ENCODE results near the gene ATL2. TPM values are rescaled to one million over a fixed set of nuclear protein-coding genes. Genes with fewer than 3 reads are reported as not detected.

ATL2 gene
- total RNA-seq, 1 experiment from 2014 or later = 66.8 TPM

- no peak for DNase-seq (ENCODE audit: low read depth)
Observed at GRCh38 chr2:38255211-38255610, 121.9 kb downstream of the ATL2 start.

DNA sequence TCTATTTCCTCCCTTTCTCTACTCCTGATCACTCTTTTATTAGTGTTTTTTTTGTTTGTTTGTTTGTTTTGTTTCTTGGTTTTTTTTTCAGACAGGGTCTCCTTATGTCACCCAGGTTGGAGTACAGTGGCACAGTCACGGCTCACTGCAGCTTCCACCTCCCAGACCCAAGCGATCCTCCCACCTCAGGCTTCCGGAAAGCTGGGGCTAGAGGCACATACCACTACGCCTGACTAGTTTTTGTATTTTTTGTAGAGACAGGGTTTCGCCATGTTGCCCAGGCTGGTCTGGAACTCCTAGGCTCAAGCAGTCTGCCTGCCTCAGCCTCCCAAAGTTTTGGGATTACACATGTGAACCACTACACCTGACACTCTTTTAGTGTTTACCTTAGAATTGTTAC, 122.3 kb downstream of the ATL2 start:
- no peak for DNase-seq (ENCODE audit: low read depth)

DNA sequence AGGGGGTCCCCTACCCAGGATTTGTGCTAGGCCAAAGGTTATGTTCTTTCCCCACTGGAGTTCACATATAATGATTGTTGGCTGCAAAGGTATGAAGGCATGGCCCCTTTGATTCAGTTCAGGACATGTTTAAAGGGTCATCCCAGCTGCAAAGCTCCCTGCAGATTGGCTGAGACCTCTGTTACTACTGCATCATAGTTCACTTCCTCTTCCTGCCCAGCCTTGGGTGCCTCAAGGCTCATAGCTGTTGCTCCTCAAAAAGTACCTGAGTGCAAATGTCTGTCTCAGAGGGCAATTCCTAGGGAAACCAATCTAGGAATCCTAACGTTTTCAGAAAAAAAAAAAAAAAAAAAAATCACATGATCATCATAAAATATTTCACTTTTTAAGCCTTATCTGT, 125.1 kb downstream of the ATL2 start:
- no peak for DNase-seq (ENCODE audit: low read depth)

GRCh38 chr2:38248707-38249106, 128.4 kb downstream of the ATL2 start:
- no peak for DNase-seq (ENCODE audit: low read depth)

GRCh38 chr2:38248255-38248654, 128.8 kb downstream of the ATL2 start:
- no peak for DNase-seq (ENCODE audit: low read depth)

- DNase-seq (ENCODE audit: low read depth) = no peak
Observed at GRCh38 chr2:38246105-38246504, 131.0 kb downstream of the ATL2 start.

GRCh38 chr2:38245114-38245641, 131.9 kb downstream of the ATL2 start:
- peak; percentile 25 for DNase-seq (ENCODE audit: low read depth)

DNA sequence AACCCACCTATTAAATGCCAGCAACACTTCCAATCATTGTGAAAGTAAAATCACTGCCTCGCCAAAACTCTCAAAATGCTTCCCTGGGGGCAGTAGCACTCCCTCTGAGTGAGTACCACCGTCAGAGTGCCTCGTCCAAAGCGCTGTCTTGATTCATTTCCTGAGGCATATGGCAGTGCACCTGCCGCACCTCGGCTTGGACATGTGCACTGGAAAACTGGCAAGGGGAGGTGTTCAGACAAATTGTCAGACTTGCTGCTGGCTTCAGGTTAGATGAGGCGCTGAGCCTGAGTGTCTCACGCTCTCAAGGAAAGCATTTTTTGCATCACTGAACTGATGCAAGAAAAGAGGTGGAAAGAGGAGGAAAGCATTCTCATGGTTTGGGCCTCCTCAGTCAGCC, 132.8 kb downstream of the ATL2 start:
- DNase-seq (ENCODE audit: low read depth) = no peak

Other genes starting within 250 kb of the ATL2 start
- 29.2 and 34.6 TPM in 2 replicates for gene HNRNPLL, start 225.7 kb upstream of the ATL2 start, total RNA-seq (2014; rRNA removed; shearing (Covaris generic))

Data from HT1080 (cell line).